Fibroblast of lung (primary cell): Measurements from ENCODE around the gene CTDP1. TPM values are rescaled to one million over a fixed set of nuclear protein-coding genes. Genes with fewer than 3 reads are reported as not detected.
A peak's percentile ranks its signal among the peaks of the same experiment; 100 is the strongest.
"Not testable (repeated sequence)": the region's sequence is repeated elsewhere in the genome, so short reads cannot be mapped to it uniquely, and the experiment has no call there.

Experiments
- DNase-seq, 2 donors: peaks; one replicate each; pipeline versions ENCODE4 v3.0.0 to v3.0.0-alpha.2; 2010; ENCODE audit warnings: low read depth in 2 of 2
- H2AFZ ChIP-seq: 2 replicates; pipeline ENCODE4 v1.5.1; 2012; ENCODE audit warnings: low read length, control low read depth, inconsistent platforms
- H3K27ac ChIP-seq: 2 replicates; pipeline ENCODE4 v1.5.1; 2011; ENCODE audit warnings: low read length, control low read depth; ENCODE audit not compliant: insufficient read depth
- H3K27me3 ChIP-seq: 2 replicates; pipeline ENCODE4 v1.5.1; 2011; ENCODE audit warnings: mild to moderate bottlenecking, low read length; ENCODE audit not compliant: control insufficient read depth, insufficient read depth
- H3K36me3 ChIP-seq: 2 replicates; pipeline ENCODE4 v1.5.1; 2011; ENCODE audit warnings: low read length; ENCODE audit not compliant: control insufficient read depth, insufficient read depth
- H3K4me1 ChIP-seq: 2 replicates; pipeline ENCODE4 v1.5.1; 2011; ENCODE audit warnings: low read length; ENCODE audit not compliant: control insufficient read depth, insufficient read depth; ENCODE audit errors: extremely low read depth
- H3K4me2 ChIP-seq: 2 replicates; pipeline ENCODE4 v1.5.1; 2011; ENCODE audit warnings: low read length, control low read depth; ENCODE audit not compliant: insufficient read depth; ENCODE audit errors: extremely low read depth
- H3K4me3 ChIP-seq, 4 experiments: fragments of 200-600 bp in 1 of 4; sonication (generic) in 1 of 4; replicated peaks in 1 of 4; 2 replicates each; pipeline ENCODE4 v1.5.1; 2011 to 2016; ENCODE audit warnings: low read length in 4 of 4, low read depth in 3 of 4, mild to moderate bottlenecking in 3 of 4, control low read depth in 2 of 4, inconsistent platforms in 1 of 4, mixed read lengths in 1 of 4; ENCODE audit not compliant: insufficient read depth in 1 of 4; ENCODE audit errors: control extremely low read depth in 1 of 4
- H3K79me2 ChIP-seq: 2 replicates; pipeline ENCODE4 v1.5.1; 2012; ENCODE audit warnings: mild to moderate bottlenecking, low read length, inconsistent platforms; ENCODE audit not compliant: control insufficient read depth, insufficient read depth
- H3K9ac ChIP-seq: 2 replicates; pipeline ENCODE4 v1.5.1; 2011; ENCODE audit warnings: mild to moderate bottlenecking, low read length, control low read depth; ENCODE audit not compliant: insufficient read depth
- H3K9me3 ChIP-seq: 2 replicates; pipeline ENCODE4 v1.5.1; 2012; ENCODE audit warnings: low read depth, low read length; ENCODE audit not compliant: control insufficient read depth, insufficient read depth
- H4K20me1 ChIP-seq: 2 replicates; pipeline ENCODE4 v1.5.1; 2011; ENCODE audit warnings: low read length; ENCODE audit not compliant: control insufficient read depth, insufficient read depth; ENCODE audit errors: extremely low read depth
- EZH2 ChIP-seq: IDR thresholded peaks from 2 replicates; pipeline ENCODE4 v1.5.1; 2012; ENCODE audit warnings: low read length, control low read depth, mild to moderate bottlenecking; ENCODE audit errors: missing control alignments
- polyA plus RNA-seq, 2 donors: library from polyadenylated mRNA; depleted of rRNA in 1 of 2; stranded (reverse) in 1 of 2; unstranded in 1 of 2; fragments of >200 nt; gene quantifications; 2 replicates each; pipeline ENCODE4 v1.2.1, GENCODE V29; 2011 to 2012; ENCODE audit warnings: missing spikeins in 1 of 2
- total RNA-seq: library from RNA; depleted of rRNA; stranded (reverse); fragments of >200 nt; gene quantifications from 2 replicates; pipeline ENCODE4 v1.2.1, GENCODE V29; 2014
- TF ChIP-seq, protein P1 (sequence below), 2 donors: IDR thresholded peaks in 1 of 2; conservative IDR thresholded peaks in 1 of 2; 1 replicate in 1 of 2; 2 replicates in 1 of 2; pipeline ENCODE4 v1.5.1; 2011 to 2012; ENCODE audit warnings: low read length in 2 of 2, control low read depth in 1 of 2, inconsistent platforms in 1 of 2, low read depth in 1 of 2, mild to moderate bottlenecking in 1 of 2

Gene CTDP1
- total and polyA plus RNA-seq, 2 donors (not counting 1 experiment from before 2014, with no cell fraction given): 6.4 to 24.8 TPM

DNA sequence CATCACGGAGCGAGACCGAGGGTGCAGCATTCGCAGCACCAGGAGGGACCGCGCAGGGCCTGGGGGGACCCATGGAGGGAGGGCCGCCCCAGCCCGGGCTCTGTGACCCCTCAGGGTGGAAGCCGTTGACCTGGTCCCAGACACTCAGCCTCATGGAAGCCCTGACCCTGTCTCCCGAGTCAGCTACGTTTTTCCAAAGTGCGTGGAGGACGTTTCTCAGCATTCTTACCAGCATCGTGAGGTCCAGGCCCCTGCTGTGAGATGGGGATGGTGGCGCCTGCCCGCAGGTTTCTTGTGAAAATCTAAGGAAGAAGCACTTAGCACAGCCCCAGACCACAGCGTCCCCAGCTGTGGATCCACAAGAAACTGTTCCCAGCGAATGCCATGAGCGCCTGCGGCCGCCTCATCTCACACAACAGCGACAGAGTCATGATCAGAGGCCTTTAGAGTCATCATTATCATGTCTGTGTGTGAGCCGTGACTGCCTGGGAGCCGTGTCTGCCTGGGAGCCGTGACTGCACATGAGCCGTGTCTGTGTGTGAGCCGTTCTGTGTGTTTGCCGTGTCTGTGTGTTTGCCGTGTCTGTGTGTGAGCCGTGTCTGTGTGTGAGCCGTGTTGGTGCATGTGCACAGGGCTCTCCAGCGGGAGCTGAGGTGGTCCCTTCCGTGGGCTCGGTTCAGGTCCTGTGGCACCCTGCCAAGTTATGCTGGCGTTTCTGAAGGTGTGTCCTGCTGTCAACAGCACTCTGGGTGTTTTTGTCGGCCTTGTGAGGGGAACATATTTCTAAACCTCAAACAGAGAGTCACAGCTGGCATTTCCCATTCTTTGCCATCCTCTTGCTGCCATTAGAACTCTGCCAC is 68.9 kb downstream of the CTDP1 start:
- DNase-seq: no peak
- TF ChIP-seq, protein P1, sequence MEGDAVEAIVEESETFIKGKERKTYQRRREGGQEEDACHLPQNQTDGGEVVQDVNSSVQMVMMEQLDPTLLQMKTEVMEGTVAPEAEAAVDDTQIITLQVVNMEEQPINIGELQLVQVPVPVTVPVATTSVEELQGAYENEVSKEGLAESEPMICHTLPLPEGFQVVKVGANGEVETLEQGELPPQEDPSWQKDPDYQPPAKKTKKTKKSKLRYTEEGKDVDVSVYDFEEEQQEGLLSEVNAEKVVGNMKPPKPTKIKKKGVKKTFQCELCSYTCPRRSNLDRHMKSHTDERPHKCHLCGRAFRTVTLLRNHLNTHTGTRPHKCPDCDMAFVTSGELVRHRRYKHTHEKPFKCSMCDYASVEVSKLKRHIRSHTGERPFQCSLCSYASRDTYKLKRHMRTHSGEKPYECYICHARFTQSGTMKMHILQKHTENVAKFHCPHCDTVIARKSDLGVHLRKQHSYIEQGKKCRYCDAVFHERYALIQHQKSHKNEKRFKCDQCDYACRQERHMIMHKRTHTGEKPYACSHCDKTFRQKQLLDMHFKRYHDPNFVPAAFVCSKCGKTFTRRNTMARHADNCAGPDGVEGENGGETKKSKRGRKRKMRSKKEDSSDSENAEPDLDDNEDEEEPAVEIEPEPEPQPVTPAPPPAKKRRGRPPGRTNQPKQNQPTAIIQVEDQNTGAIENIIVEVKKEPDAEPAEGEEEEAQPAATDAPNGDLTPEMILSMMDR (conservative IDR thresholded peaks at IDR 0.05 in 1 of 2, IDR thresholded peaks at IDR 0.05 in 1 of 2; ENCODE audit: low read depth in 1 of 2, low read length in 2 of 2): no peak
- no peak for TF ChIP-seq EZH2
- no peak overlapping the region for H3K27ac ChIP-seq
- H3K4me2 ChIP-seq: no peak overlapping the region
- H3K79me2 ChIP-seq: no peaks in the 10 kb centered on the region
- H3K27me3 ChIP-seq: no peaks in the 10 kb centered on the region
- no peaks in the 10 kb centered on the region for H3K9me3 ChIP-seq
- H2AFZ ChIP-seq: no peak overlapping the region
- no peaks in the 10 kb centered on the region for H4K20me1 ChIP-seq
- H3K4me1 ChIP-seq: no peaks in the 10 kb centered on the region
- H3K36me3 ChIP-seq: peaks cover 3% of the 10 kb centered on the region
- H3K4me3 ChIP-seq: no peak overlapping the region
- no peak overlapping the region for H3K9ac ChIP-seq

GRCh38 chr18:79749251-79750191 is 69.9 kb downstream of the CTDP1 start:
- Histone ChIP-seq H3K4me1 (no peaks in the 10 kb centered on the region), H3K4me2 (no peak overlapping the region), H3K9ac (no peak overlapping the region), H3K9me3 (no peaks in the 10 kb centered on the region), H3K36me3 (peaks cover 9% of the 10 kb centered on the region), H3K4me3 (no peak overlapping the region), H3K27ac (no peak overlapping the region), H2AFZ (no peak overlapping the region), H3K79me2 (no peaks in the 10 kb centered on the region), H4K20me1 (no peaks in the 10 kb centered on the region), H3K27me3 (no peaks in the 10 kb centered on the region)
- TF ChIP-seq EZH2: no peak
- TF ChIP-seq, protein P1 (conservative IDR thresholded peaks at IDR 0.05 in 1 of 2, IDR thresholded peaks at IDR 0.05 in 1 of 2; ENCODE audit: low read depth in 1 of 2, low read length in 2 of 2): no peak
- DNase-seq: peak; percentile 46 to 50

GRCh38 chr18:79750980-79751571 is 71.5 kb downstream of the CTDP1 start:
- Histone ChIP-seq H2AFZ (no peak overlapping the region), H3K79me2 (no peaks in the 10 kb centered on the region), H3K9me3 (no peaks in the 10 kb centered on the region), H3K9ac (no peak overlapping the region), H3K27me3 (no peaks in the 10 kb centered on the region), H4K20me1 (no peaks in the 10 kb centered on the region), H3K4me3 (no peak overlapping the region), H3K36me3 (peaks cover 12% of the 10 kb centered on the region), H3K4me1 (no peaks in the 10 kb centered on the region), H3K27ac (no peak overlapping the region), H3K4me2 (no peak overlapping the region)
- no peak for DNase-seq
- TF ChIP-seq, protein P1 (conservative IDR thresholded peaks at IDR 0.05 in 1 of 2, IDR thresholded peaks at IDR 0.05 in 1 of 2; ENCODE audit: low read depth in 1 of 2, low read length in 2 of 2): no peak
- no peak for TF ChIP-seq EZH2

- DNase-seq, H3K4me1 ChIP-seq, H3K27me3 ChIP-seq, H3K79me2 ChIP-seq, H3K4me3 ChIP-seq, H3K4me2 ChIP-seq, H2AFZ ChIP-seq, H3K9ac ChIP-seq, H4K20me1 ChIP-seq, H3K27ac ChIP-seq, H3K9me3 ChIP-seq: not testable (repeated sequence)
- peaks cover 12% of the 10 kb centered on the region for H3K36me3 ChIP-seq
These were observed 72.4 kb downstream of the CTDP1 start for GRCh38 chr18:79751918-79752578.
